Heart right ventricle (tissue), 16 donors: ENCODE data around the gene ULK1. TPM values are rescaled to one million over a fixed set of nuclear protein-coding genes. Genes with fewer than 3 reads are reported as not detected.
"Not testable (repeated sequence)": the region's sequence is repeated elsewhere in the genome, so short reads cannot be mapped to it uniquely, and the experiment has no call there.

Experiments used
- ATAC-seq, 8 donors: fragments of 200-7000 bp; cut with Tn5 transposase; one replicate each; pipeline ENCODE4 v1.9.1; 2020; ENCODE audit warnings: mild to moderate bottlenecking in 8 of 8, moderate library complexity in 8 of 8, moderate number of reproducible peaks in 1 of 8
- DNase-seq, 2 donors: peaks; one replicate each; pipeline ENCODE4 v3.0.0-alpha.2; 2020
- H3K27ac ChIP-seq, 10 donors: fragments of 200-600 bp; sonication (generic) in 2 of 10; one replicate each; pipeline versions ENCODE4 v1.5.0 to v1.8.0; 2020 to 2022; ENCODE audit warnings: mild to moderate bottlenecking in 3 of 10
- H3K27me3 ChIP-seq, 7 donors: fragments of 200-600 bp; one replicate each; pipeline ENCODE4 v1.8.0; 2021 to 2022; ENCODE audit warnings: mild to moderate bottlenecking in 2 of 7
- H3K36me3 ChIP-seq, 9 donors: fragments of 200-600 bp; sonication (generic) in 1 of 9; one replicate each; pipeline versions ENCODE4 v1.5.0 to v1.8.0; 2020 to 2022; ENCODE audit warnings: mild to moderate bottlenecking in 2 of 9
- H3K4me1 ChIP-seq, 9 donors: fragments of 200-600 bp; sonication (generic) in 1 of 9; one replicate each; pipeline versions ENCODE4 v1.5.0 to v1.8.0; 2020 to 2022; ENCODE audit warnings: mild to moderate bottlenecking in 4 of 9
- H3K4me3 ChIP-seq, 10 donors: fragments of 200-600 bp; sonication (generic) in 2 of 10; one replicate each; pipeline versions ENCODE4 v1.5.0 to v1.8.0; 2020 to 2022; ENCODE audit warnings: mild to moderate bottlenecking in 7 of 10, moderate library complexity in 2 of 10
- H3K9me3 ChIP-seq, 11 donors: fragments of 200-600 bp in 10 of 11; sonication (generic) in 2 of 11; one replicate each; pipeline versions ENCODE4 v1.5.0 to v1.8.0; 2013 to 2022; ENCODE audit warnings: mild to moderate bottlenecking in 2 of 11, control low read depth in 1 of 11, moderate library complexity in 1 of 11
- CTCF ChIP-seq, 9 donors: fragments of 200-600 bp; sonication (generic) in 2 of 9; IDR thresholded peaks; one replicate each; pipeline versions ENCODE4 v1.5.0 to v1.8.0; 2021 to 2022; ENCODE audit warnings: antibody characterized with exemption in 9 of 9, mild to moderate bottlenecking in 5 of 9, moderate library complexity in 1 of 9
- WGBS, 2 donors: extraction: QIAGEN DNeasy Blood & Tissue Kit; methylation state at CpG; one replicate each; pipeline ENCODE4 v1.1.7; 2013; ENCODE audit warnings: inconsistent platforms in 1 of 2; 5-methylcytosine and 5-hydroxymethylcytosine counted together
- intact Hi-C, 10 donors: fragments of 100-400 bp; cut with DNase I; formaldehyde crosslinking; loops; one replicate each; pipeline versions ENCODE4 v1.11.1 to v1.14.2; 2022
- polyA plus RNA-seq, 2 donors: library from polyadenylated mRNA; stranded (reverse); fragments of 200-250 nt; gene quantifications; one replicate each; pipeline ENCODE4 v1.2.3, GENCODE V29; 2013
- total RNA-seq, 10 donors: library from RNA; stranded (reverse); fragmentation: NEBNext Ultra II Directional in 3 of 10; extraction: Animal tissue kit (Norgen Biotek cat#: 25700) in 3 of 10; gene quantifications; one replicate each; pipeline versions ENCODE4 v1.2.1 to v1.2.4, GENCODE V29; 2021 to 2023
- donor health status: Arrhythmogenic right ventricular cardiomyopathy.
- donor health status: ischemic (EF 13 %, LVEDD 7.1; RV severe dilation, severe dysfunction).
- donor health status: healthy with polysubstance abuse.
- donor health status: DM: no; HTN: yes; CAD: no.
- donor health status: DM: no; HTN: no; CAD: no.
- donor health status: ischemic (EF 25% LVEDD 6.9; RV normal size, moderate dysfunction).
- donor health status: ischemic (EF 25% LVEDD 5.7; RV mildly dilated, moderate dysfunction).
- donor health status: healthy.
- donor health status: DM: yes; HTN: yes; CAD: no.
- donor health status: Ischemic cardiomyopathy.
- donor health status: ischemic (EF 35%, LVEDD 5.7; RV mildly dilated, moderate dysfunction).
- donor health status: nonischemic (EF 11% LVEDD 7.7; RV severe dilation, severe dysfunction).
- donor health status: DM: yes; HTN: yes; CAD: no.
- donor health status: PGD.
- donor health status: ischemic (EF 29% LVEDD 5.4; RV normal size, mild dysfunction).
- donor health status: nonischemic (EF 23%, LVEDD 6.1; RV moderate dilation, normal function).

Gene ULK1
- total and polyA plus RNA-seq, 12 donors = 10.7 to 77.7 (median 48.6) TPM

DNA sequence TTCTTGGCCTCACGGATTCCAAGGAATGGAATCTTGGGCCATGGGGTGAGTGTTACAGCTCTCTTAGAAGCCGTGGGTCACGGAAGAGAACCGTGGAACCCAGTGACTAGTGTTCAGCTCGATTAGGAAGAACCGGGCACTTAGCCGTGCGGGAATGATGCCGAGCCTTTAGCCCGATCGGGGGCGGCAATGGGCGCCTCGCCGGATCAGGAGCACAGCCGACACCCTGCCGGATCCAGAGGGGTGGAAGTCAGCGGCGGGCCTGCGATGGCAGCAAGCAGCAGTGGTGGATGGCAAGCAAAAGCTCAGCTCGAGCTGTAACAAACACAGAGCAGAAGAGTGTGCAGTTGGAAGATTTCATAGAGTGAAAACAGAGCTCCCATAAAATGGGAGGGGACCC, 21.1 kb upstream of the ULK1 start:
- no peak overlapping the region for H3K27ac ChIP-seq
- intact Hi-C loops = no loop called here
- H3K9me3 ChIP-seq = peaks cover 0 to 4% (median 0%) of the 10 kb centered on the region in 11 donors
- no peaks in the 10 kb centered on the region for H3K27me3 ChIP-seq
- H3K36me3 ChIP-seq = no peaks in the 10 kb centered on the region
- TF ChIP-seq CTCF (IDR thresholded peaks at IDR 0.05) = no peak
- ATAC-seq = no peak
- WGBS, 2 donors = 96 to 98% methylated on average over 20 to 21 of the region's 21 CpGs
- DNase-seq = no peak
- no peak overlapping the region for H3K4me3 ChIP-seq
- H3K4me1 ChIP-seq = peaks cover 0 to 18% (median 0%) of the 10 kb centered on the region in 9 donors

DNA sequence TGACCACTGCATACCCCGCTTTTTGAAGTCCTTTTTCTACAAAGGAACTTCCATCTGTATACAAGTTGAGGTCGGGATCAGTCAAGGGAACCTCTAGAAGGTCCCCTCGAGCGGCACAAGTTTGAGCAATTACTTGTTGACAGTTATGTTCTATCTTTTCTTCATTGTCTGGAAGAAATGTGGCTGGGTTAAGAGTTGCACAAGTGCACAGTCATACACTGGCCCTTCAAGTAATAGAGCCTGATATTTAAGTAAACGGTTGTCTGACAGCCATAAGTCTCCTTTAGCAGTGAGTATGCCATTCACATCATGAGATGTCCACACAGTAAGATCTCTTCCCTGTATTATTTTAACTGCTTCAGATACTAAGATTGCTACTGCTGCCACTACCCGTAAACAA, 19.4 kb upstream of the ULK1 start:
- H3K4me3 ChIP-seq, DNase-seq, H3K27me3 ChIP-seq, intact Hi-C loops, ATAC-seq, H3K36me3 ChIP-seq, H3K27ac ChIP-seq, H3K9me3 ChIP-seq: not testable (repeated sequence)
- peaks cover 0 to 33% (median 0%) of the 10 kb centered on the region in 9 donors for H3K4me1 ChIP-seq
- WGBS, 2 donors = 85 to 88% methylated on average over 6 of the region's 6 CpGs

- peaks cover 0 to 29% (median 0%) of the 10 kb centered on the region in 9 donors for H3K4me1 ChIP-seq
- H3K36me3 ChIP-seq, H3K27ac ChIP-seq, intact Hi-C loops, ATAC-seq, H3K27me3 ChIP-seq, DNase-seq, H3K9me3 ChIP-seq, H3K4me3 ChIP-seq: not testable (repeated sequence)
- WGBS, 2 donors = 75 to 81% methylated on average over 10 of the region's 10 CpGs
These were observed 17.2 kb upstream of the ULK1 start for GRCh38 chr12:131877216-131877615.

DNA sequence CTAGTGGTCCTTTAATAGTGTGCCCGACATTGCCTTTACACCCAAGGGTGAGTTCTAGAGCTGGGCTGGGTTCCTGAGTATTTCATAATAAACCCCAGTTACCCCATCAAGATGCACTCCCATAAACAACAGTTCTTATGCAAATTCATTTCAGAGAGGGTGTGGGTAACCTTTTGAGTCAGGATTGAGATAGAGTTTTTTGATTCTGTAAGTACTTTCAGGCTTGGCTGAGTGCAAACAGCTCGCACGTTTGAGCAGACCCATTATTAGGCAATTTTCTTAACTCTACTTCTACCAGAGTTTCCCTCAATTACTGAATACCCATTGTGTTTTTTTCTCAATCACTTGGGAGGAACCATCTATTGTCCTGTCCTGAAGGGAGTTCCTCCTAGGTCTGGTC, 16.0 kb upstream of the ULK1 start:
- H3K9me3 ChIP-seq, H3K27me3 ChIP-seq, H3K36me3 ChIP-seq, DNase-seq, H3K27ac ChIP-seq, ATAC-seq, H3K4me3 ChIP-seq, intact Hi-C loops: not testable (repeated sequence)
- WGBS, 2 donors = 49 to 66% methylated on average over 3 of the region's 3 CpGs
- peaks cover 0 to 34% (median 0%) of the 10 kb centered on the region in 9 donors for H3K4me1 ChIP-seq

GRCh38 chr12:131882804-131883520, 11.5 kb upstream of the ULK1 start:
- TF ChIP-seq CTCF (IDR thresholded peaks at IDR 0.05) = no peak
- H3K4me1 ChIP-seq = peaks cover 0 to 34% (median 0%) of the 10 kb centered on the region in 9 donors
- H3K9me3 ChIP-seq = peaks cover 0 to 12% (median 4%) of the 10 kb centered on the region in 11 donors
- no peak overlapping the region for H3K27ac ChIP-seq
- DNase-seq (no peak), ATAC-seq (no peak)
- intact Hi-C loops = no loop called here
- H3K27me3 ChIP-seq = no peaks in the 10 kb centered on the region
- WGBS, 2 donors = 79 to 82% methylated on average over 16 of the region's 16 CpGs
- H3K4me3 ChIP-seq = no peak overlapping the region
- no peaks in the 10 kb centered on the region for H3K36me3 ChIP-seq

GRCh38 chr12:131883521-131883900, 10.9 kb upstream of the ULK1 start:
- no peaks in the 10 kb centered on the region for H3K36me3 ChIP-seq
- H3K9me3 ChIP-seq = peaks cover 0 to 12% (median 4%) of the 10 kb centered on the region in 11 donors
- no peak overlapping the region for H3K4me3 ChIP-seq
- intact Hi-C loops = no loop called here
- no peak for ATAC-seq
- no peak for DNase-seq
- no peaks in the 10 kb centered on the region for H3K27me3 ChIP-seq
- no peak overlapping the region for H3K27ac ChIP-seq
- TF ChIP-seq CTCF (IDR thresholded peaks at IDR 0.05) = no peak
- 88 to 91% methylated on average over 4 of the region's 4 CpGs for WGBS, 2 donors
- H3K4me1 ChIP-seq = peaks cover 0 to 28% (median 0%) of the 10 kb centered on the region in 9 donors

- 89 to 90% methylated on average over 8 of the region's 8 CpGs for WGBS, 2 donors
- H3K4me3 ChIP-seq, ATAC-seq, DNase-seq, H3K27me3 ChIP-seq, intact Hi-C loops, H3K27ac ChIP-seq, H3K36me3 ChIP-seq: not testable (repeated sequence)
- Histone ChIP-seq H3K4me1 (peaks cover 0 to 14% (median 0%) of the 10 kb centered on the region in 9 donors), H3K9me3 (peaks cover 0 to 12% (median 4%) of the 10 kb centered on the region in 11 donors)
These were observed 9.3 kb upstream of the ULK1 start for GRCh38 chr12:131885076-131885475.
